ENCODE data around the gene PITPNC1. TPM values are rescaled to one million over a fixed set of nuclear protein-coding genes. Genes with fewer than 3 reads are reported as not detected.

Gene PITPNC1
- total RNA-seq, 1 experiment from 2014 or later, result 20.8 TPM

DNA sequence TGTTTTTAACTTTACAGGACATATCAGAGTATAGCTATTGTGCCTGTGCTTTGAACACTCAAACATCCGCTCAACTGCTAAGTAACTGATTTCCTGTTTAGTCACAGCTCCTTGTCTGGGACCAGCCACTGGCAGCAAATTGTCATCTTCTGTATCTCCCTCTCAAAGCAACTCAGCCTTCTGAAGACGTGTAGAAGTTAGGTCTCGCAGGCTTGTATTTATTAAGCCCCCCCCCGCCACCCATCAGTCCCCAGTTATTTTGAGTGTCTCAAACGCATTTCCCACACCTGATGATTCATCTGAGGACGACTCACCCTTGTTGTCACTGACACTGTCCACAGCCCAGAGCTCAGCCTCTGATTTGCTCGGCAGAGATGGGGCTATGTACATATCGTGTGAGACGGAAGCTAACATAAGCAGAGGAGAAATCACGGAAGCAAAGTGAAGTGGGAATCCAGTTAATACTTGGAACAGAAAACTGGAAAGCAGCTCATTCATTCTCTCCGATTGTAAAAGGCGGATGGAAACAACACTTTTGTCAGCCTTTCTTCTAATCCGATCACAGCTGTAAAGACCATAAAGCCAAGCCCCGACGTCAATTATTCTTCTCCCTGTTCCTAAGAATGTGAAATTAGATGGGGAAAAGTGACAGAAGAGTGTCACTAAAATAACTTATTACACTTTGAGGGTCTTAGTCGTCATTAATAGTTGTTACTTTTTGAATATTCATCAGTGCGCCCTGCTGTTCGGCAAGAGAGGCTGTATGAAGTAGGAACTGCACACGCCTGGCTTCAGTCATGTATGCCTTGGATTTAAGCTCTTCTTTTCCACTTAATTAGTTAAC, 64.2 kb downstream of the PITPNC1 start:
- TF ChIP-seq SIN3A (IDR thresholded peaks at IDR 0.05; ENCODE audit: borderline replicate concordance, insufficient read depth, low read depth, low read length) (no peak), TCF7L2 (IDR thresholded peaks at IDR 0.05; ENCODE audit: low read depth, low read length) (no peak), POLR2AphosphoS5 (IDR thresholded peaks at IDR 0.05; ENCODE audit: low read depth, low read length) (no peak)
- TF ChIP-seq, protein P1, sequence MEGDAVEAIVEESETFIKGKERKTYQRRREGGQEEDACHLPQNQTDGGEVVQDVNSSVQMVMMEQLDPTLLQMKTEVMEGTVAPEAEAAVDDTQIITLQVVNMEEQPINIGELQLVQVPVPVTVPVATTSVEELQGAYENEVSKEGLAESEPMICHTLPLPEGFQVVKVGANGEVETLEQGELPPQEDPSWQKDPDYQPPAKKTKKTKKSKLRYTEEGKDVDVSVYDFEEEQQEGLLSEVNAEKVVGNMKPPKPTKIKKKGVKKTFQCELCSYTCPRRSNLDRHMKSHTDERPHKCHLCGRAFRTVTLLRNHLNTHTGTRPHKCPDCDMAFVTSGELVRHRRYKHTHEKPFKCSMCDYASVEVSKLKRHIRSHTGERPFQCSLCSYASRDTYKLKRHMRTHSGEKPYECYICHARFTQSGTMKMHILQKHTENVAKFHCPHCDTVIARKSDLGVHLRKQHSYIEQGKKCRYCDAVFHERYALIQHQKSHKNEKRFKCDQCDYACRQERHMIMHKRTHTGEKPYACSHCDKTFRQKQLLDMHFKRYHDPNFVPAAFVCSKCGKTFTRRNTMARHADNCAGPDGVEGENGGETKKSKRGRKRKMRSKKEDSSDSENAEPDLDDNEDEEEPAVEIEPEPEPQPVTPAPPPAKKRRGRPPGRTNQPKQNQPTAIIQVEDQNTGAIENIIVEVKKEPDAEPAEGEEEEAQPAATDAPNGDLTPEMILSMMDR (IDR thresholded peaks at IDR 0.05), result no peak
- TF ChIP-seq, protein P2, sequence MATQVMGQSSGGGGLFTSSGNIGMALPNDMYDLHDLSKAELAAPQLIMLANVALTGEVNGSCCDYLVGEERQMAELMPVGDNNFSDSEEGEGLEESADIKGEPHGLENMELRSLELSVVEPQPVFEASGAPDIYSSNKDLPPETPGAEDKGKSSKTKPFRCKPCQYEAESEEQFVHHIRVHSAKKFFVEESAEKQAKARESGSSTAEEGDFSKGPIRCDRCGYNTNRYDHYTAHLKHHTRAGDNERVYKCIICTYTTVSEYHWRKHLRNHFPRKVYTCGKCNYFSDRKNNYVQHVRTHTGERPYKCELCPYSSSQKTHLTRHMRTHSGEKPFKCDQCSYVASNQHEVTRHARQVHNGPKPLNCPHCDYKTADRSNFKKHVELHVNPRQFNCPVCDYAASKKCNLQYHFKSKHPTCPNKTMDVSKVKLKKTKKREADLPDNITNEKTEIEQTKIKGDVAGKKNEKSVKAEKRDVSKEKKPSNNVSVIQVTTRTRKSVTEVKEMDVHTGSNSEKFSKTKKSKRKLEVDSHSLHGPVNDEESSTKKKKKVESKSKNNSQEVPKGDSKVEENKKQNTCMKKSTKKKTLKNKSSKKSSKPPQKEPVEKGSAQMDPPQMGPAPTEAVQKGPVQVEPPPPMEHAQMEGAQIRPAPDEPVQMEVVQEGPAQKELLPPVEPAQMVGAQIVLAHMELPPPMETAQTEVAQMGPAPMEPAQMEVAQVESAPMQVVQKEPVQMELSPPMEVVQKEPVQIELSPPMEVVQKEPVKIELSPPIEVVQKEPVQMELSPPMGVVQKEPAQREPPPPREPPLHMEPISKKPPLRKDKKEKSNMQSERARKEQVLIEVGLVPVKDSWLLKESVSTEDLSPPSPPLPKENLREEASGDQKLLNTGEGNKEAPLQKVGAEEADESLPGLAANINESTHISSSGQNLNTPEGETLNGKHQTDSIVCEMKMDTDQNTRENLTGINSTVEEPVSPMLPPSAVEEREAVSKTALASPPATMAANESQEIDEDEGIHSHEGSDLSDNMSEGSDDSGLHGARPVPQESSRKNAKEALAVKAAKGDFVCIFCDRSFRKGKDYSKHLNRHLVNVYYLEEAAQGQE (IDR thresholded peaks at IDR 0.05; ENCODE audit: insufficient read depth in 1 of 2, low read depth in 2 of 2, low read length in 1 of 2), result no peak
- in situ Hi-C loops (cut with HindIII; ENCODE audit: low pct_unique_long_range_greater_than_20kb, low sequenced_read_pairs) (no loop called here), intact Hi-C loops (cut with micrococcal nuclease; ENCODE audit: unreplicated experiment) (no loop called here)
- peak overlapping the region; percentile 22 to 50 for H3K4me3 ChIP-seq (ENCODE audit: low read depth in 2 of 2, low read length in 2 of 2)
- no peaks in the 10 kb centered on the region for H3K36me3 ChIP-seq (ENCODE audit: control insufficient read depth, insufficient read depth, low read length)
- DNase-seq (ENCODE audit: low read depth, low spot score) (no peak), ATAC-seq (peak; percentile 93)
- no peaks in the 10 kb centered on the region for H3K27me3 ChIP-seq (ENCODE audit: control insufficient read depth, insufficient read depth, low read length)
- no TSS peak for BruUV-seq (replicated peaks)
- H3K27ac ChIP-seq (ENCODE audit: low read length), result peak overlapping the region; percentile 81
- POLR2A ChIA-PET, result interaction anchor here (0.5 to 0.6 kb wide), 2 partner anchors 23 to 101 kb away, joined by 5 to 6 read pairs; no protein-coding TSS in a partner anchor
- no peaks in the 10 kb centered on the region for H3K9me3 ChIP-seq (ENCODE audit: control insufficient read depth, insufficient read depth, low read depth, low read length)
- peaks cover 21% of the 10 kb centered on the region for H3K4me1 ChIP-seq (ENCODE audit: control insufficient read depth, insufficient read depth, low read length)
- CTCF ChIA-PET, result interaction anchor here (0.7 kb wide), 1 partner anchor 360 kb away, joined by 5 read pairs; no protein-coding TSS in a partner anchor

DNA sequence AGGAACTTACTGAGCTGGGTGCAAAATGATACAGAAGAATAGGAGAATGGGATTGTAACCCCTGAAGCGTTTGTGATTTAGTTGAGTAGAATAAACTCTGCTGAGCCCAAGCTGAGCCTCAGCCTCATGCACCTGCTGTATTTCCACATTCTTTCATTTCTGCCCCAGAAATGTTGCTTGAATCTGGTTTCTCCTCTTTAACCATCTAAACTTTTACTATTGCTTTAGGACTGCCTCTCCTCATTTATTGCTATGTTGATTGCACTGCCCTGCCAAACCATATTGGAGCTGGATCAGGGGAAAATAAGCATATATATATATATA, 64.8 kb downstream of the PITPNC1 start:
- ChIA-PET CTCF (interaction anchor here (0.6 kb wide), 1 partner anchor 55 kb away, joined by 7 read pairs; no protein-coding TSS in a partner anchor), POLR2A (interaction anchor here (0.6 kb wide), 1 partner anchor 22 kb away, joined by 5 read pairs; no protein-coding TSS in a partner anchor)
- peak overlapping the region; percentile 81 for H3K27ac ChIP-seq (ENCODE audit: low read length)
- H3K9me3 ChIP-seq (ENCODE audit: control insufficient read depth, insufficient read depth, low read depth, low read length), result no peaks in the 10 kb centered on the region
- no peak for TF ChIP-seq POLR2AphosphoS5 (IDR thresholded peaks at IDR 0.05; ENCODE audit: low read depth, low read length)
- no peak for TF ChIP-seq TCF7L2 (IDR thresholded peaks at IDR 0.05; ENCODE audit: low read depth, low read length)
- TF ChIP-seq, protein P2 (IDR thresholded peaks at IDR 0.05; ENCODE audit: insufficient read depth in 1 of 2, low read depth in 2 of 2, low read length in 1 of 2), result no peak
- TF ChIP-seq SIN3A (IDR thresholded peaks at IDR 0.05; ENCODE audit: borderline replicate concordance, insufficient read depth, low read depth, low read length), result no peak
- TF ChIP-seq, protein P1 (IDR thresholded peaks at IDR 0.05), result no peak
- no peaks in the 10 kb centered on the region for H3K27me3 ChIP-seq (ENCODE audit: control insufficient read depth, insufficient read depth, low read length)
- no peak for DNase-seq (ENCODE audit: low read depth, low spot score)
- intact Hi-C loops (cut with micrococcal nuclease; ENCODE audit: unreplicated experiment) (no loop called here), in situ Hi-C loops (cut with HindIII; ENCODE audit: low pct_unique_long_range_greater_than_20kb, low sequenced_read_pairs) (no loop called here)
- no TSS peak for BruUV-seq (replicated peaks)
- ATAC-seq, result no peak
- no peaks in the 10 kb centered on the region for H3K36me3 ChIP-seq (ENCODE audit: control insufficient read depth, insufficient read depth, low read length)
- H3K4me3 ChIP-seq (ENCODE audit: low read depth in 2 of 2, low read length in 2 of 2), result peak overlapping the region in 1 of 2 experiments; percentile 50; a peak in 2 of 4 replicates
- H3K4me1 ChIP-seq (ENCODE audit: control insufficient read depth, insufficient read depth, low read length), result peaks cover 21% of the 10 kb centered on the region

Data from Panc1 (cell line).